ENCODE measurements around the gene SFTPA1. TPM values are rescaled to one million over a fixed set of nuclear protein-coding genes. Genes with fewer than 3 reads are reported as not detected.

Gene SFTPA1
- polyA plus RNA-seq, 1 donor (not counting 4 experiments of a cell fraction or from before 2014, with no cell fraction given) = not detected

DNA sequence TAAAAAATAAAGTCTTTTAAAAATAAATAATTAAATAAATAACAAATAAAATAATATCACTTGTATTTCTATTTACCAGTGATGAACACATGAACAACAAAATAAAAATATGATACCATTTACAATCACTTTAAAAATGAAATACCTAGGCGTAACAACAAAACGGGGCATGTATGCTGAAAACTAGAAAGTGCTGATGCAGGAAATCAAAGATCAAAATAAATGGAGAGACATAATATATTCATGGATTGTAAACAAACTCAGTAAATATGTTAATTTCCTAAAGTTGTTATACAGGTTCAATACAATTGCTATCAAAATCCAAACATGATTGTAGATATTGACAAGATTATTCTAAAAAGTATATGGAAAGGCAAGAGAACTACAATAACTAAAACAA, 31.4 kb upstream of the SFTPA1 start:
- H3K36me3 ChIP-seq (ENCODE audit: control insufficient read depth in 2 of 2, extremely low read depth in 1 of 2, insufficient read depth in 2 of 2, low read length in 2 of 2) = no peaks in the 10 kb centered on the region
- no peaks in the 10 kb centered on the region for H3K9me3 ChIP-seq (ENCODE audit: control insufficient read depth, low read depth, low read length)
- H3K27me3 ChIP-seq (ENCODE audit: control insufficient read depth, extremely low read depth, insufficient read depth, low read length) = peaks cover 1% of the 10 kb centered on the region
- H3K4me3 ChIP-seq (ENCODE audit: control insufficient read depth in 2 of 3, extremely low read depth in 1 of 3, insufficient read depth in 2 of 3, low read depth in 1 of 3, low read length in 3 of 3) = no peak overlapping the region
- H3K4me2 ChIP-seq (ENCODE audit: control insufficient read depth, extremely low read depth, insufficient read depth, low read depth, low read length) = no peak overlapping the region
- no peak overlapping the region for H2AFZ ChIP-seq (ENCODE audit: control insufficient read depth, low read length)
- dilution Hi-C loops (cut with MboI; ENCODE audit: extremely low pct_ligation_motif_present, low sequenced_read_pairs) = no loop called here
- no peak overlapping the region for H3K9ac ChIP-seq (ENCODE audit: control insufficient read depth, extremely low read depth, insufficient read depth, low read length)
- no peak for TF ChIP-seq EZH2 (IDR thresholded peaks at IDR 0.05; ENCODE audit: low read length)
- TF ChIP-seq, protein P1, sequence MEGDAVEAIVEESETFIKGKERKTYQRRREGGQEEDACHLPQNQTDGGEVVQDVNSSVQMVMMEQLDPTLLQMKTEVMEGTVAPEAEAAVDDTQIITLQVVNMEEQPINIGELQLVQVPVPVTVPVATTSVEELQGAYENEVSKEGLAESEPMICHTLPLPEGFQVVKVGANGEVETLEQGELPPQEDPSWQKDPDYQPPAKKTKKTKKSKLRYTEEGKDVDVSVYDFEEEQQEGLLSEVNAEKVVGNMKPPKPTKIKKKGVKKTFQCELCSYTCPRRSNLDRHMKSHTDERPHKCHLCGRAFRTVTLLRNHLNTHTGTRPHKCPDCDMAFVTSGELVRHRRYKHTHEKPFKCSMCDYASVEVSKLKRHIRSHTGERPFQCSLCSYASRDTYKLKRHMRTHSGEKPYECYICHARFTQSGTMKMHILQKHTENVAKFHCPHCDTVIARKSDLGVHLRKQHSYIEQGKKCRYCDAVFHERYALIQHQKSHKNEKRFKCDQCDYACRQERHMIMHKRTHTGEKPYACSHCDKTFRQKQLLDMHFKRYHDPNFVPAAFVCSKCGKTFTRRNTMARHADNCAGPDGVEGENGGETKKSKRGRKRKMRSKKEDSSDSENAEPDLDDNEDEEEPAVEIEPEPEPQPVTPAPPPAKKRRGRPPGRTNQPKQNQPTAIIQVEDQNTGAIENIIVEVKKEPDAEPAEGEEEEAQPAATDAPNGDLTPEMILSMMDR (optimal IDR thresholded peaks at IDR 0.05 in 1 of 3, IDR thresholded peaks at IDR 0.05 in 1 of 3, conservative IDR thresholded peaks at IDR 0.05 in 1 of 3; ENCODE audit: extremely low read depth in 1 of 3, insufficient read depth in 2 of 3, low read length in 3 of 3) = no peak
- FAIRE-seq (no peak), DNase-seq (ENCODE audit: low read depth, low spot score) (no peak)
- H4K20me1 ChIP-seq (ENCODE audit: control insufficient read depth, extremely low read depth, insufficient read depth, low read length) = no peaks in the 10 kb centered on the region
- H3K9me1 ChIP-seq (ENCODE audit: control insufficient read depth, extremely low read depth, insufficient read depth, low read length) = no peaks in the 10 kb centered on the region
- H3K4me1 ChIP-seq (ENCODE audit: control insufficient read depth, extremely low read depth, insufficient read depth, low read length) = no peaks in the 10 kb centered on the region
- H3K79me2 ChIP-seq (ENCODE audit: control insufficient read depth, insufficient read depth, low read length) = no peaks in the 10 kb centered on the region
- no peak overlapping the region for H3K27ac ChIP-seq (ENCODE audit: control insufficient read depth, insufficient read depth, low read length)

DNA sequence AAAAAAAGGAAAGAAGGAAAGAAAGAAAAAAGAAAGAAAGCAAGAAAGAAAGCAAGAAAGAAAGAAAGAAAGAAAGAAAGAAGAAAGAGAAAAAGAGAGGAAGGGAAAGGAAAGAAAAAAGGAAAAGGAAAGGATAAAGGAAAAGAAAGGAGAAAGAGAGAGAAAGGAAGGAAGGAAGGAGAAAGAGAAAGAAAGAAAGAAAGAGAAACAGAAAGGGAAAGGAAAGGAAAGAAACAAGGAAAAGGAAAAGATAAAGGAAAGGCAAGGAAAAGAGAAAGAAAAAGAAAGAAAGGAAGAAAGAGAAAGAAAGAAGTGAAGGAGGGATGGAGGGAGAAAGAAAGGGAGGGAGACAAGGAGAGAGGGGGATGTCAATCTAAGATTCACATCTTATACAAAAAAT, 29.7 kb upstream of the SFTPA1 start:
- Histone ChIP-seq H3K79me2 (ENCODE audit: control insufficient read depth, insufficient read depth, low read length) (no peaks in the 10 kb centered on the region), H3K36me3 (ENCODE audit: control insufficient read depth in 2 of 2, extremely low read depth in 1 of 2, insufficient read depth in 2 of 2, low read length in 2 of 2) (no peaks in the 10 kb centered on the region), H3K9me1 (ENCODE audit: control insufficient read depth, extremely low read depth, insufficient read depth, low read length) (no peaks in the 10 kb centered on the region), H2AFZ (ENCODE audit: control insufficient read depth, low read length) (no peak overlapping the region), H3K27ac (ENCODE audit: control insufficient read depth, insufficient read depth, low read length) (no peak overlapping the region), H3K9me3 (ENCODE audit: control insufficient read depth, low read depth, low read length) (no peaks in the 10 kb centered on the region), H3K4me3 (ENCODE audit: control insufficient read depth in 2 of 3, extremely low read depth in 1 of 3, insufficient read depth in 2 of 3, low read depth in 1 of 3, low read length in 3 of 3) (no peak overlapping the region), H3K9ac (ENCODE audit: control insufficient read depth, extremely low read depth, insufficient read depth, low read length) (no peak overlapping the region), H3K4me2 (ENCODE audit: control insufficient read depth, extremely low read depth, insufficient read depth, low read depth, low read length) (no peak overlapping the region), H3K4me1 (ENCODE audit: control insufficient read depth, extremely low read depth, insufficient read depth, low read length) (no peaks in the 10 kb centered on the region), H3K27me3 (ENCODE audit: control insufficient read depth, extremely low read depth, insufficient read depth, low read length) (peaks cover 4% of the 10 kb centered on the region), H4K20me1 (ENCODE audit: control insufficient read depth, extremely low read depth, insufficient read depth, low read length) (no peaks in the 10 kb centered on the region)
- DNase-seq (ENCODE audit: low read depth, low spot score) (no peak), FAIRE-seq (no peak)
- TF ChIP-seq EZH2 (IDR thresholded peaks at IDR 0.05; ENCODE audit: low read length) = no peak
- TF ChIP-seq, protein P1 (optimal IDR thresholded peaks at IDR 0.05 in 1 of 3, IDR thresholded peaks at IDR 0.05 in 1 of 3, conservative IDR thresholded peaks at IDR 0.05 in 1 of 3; ENCODE audit: extremely low read depth in 1 of 3, insufficient read depth in 2 of 3, low read length in 3 of 3) = no peak
- dilution Hi-C loops (cut with MboI; ENCODE audit: extremely low pct_ligation_motif_present, low sequenced_read_pairs) = no loop called here

All from keratinocyte (primary cell).